ENCODE measurements around the gene FAXDC2.

FAXDC2 gene

DNA sequence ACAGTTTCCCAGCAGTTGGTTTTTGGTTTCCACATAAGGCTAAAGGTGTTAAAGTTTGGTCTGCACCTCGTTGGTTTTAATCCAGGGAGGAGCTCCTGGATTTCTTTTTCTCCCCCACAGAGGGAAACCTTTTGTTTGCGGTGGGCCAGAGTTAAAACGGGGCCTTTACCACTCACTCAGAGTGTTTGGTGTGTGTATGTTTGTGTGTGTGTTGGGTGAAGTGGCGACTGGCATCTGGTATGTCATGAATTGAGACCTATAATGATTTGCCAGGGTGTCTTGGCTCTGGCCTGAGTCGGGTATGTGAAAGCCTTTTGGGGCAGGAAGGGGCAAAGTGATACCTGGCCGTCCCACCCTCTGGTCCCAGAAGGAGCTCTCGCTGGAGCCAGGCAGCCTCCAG is 30.9 kb downstream of the FAXDC2 start:
- Histone ChIP-seq H3K36me3 (ENCODE audit: control insufficient read depth in 2 of 2, insufficient read depth in 1 of 2, low read length in 2 of 2) (peaks cover 20 to 93% of the 10 kb centered on the region in 2 experiments), H3K9me3 (ENCODE audit: control insufficient read depth, insufficient read depth, low read depth, low read length) (no peaks in the 10 kb centered on the region), H3K4me3 (ENCODE audit: low read depth, low read length) (no peak overlapping the region), H3K27ac (ENCODE audit: extremely low read depth, low read depth, low read length) (no peak overlapping the region), H3K4me1 (ENCODE audit: control insufficient read depth, insufficient read depth, low read length) (no peaks in the 10 kb centered on the region)
- ChIA-PET POLR2A (no interaction called here), CTCF (interaction anchor here (0.5 kb wide), 1 partner anchor 120 kb away, joined by 3 read pairs; no protein-coding TSS in a partner anchor)
- TF ChIP-seq, protein P1, sequence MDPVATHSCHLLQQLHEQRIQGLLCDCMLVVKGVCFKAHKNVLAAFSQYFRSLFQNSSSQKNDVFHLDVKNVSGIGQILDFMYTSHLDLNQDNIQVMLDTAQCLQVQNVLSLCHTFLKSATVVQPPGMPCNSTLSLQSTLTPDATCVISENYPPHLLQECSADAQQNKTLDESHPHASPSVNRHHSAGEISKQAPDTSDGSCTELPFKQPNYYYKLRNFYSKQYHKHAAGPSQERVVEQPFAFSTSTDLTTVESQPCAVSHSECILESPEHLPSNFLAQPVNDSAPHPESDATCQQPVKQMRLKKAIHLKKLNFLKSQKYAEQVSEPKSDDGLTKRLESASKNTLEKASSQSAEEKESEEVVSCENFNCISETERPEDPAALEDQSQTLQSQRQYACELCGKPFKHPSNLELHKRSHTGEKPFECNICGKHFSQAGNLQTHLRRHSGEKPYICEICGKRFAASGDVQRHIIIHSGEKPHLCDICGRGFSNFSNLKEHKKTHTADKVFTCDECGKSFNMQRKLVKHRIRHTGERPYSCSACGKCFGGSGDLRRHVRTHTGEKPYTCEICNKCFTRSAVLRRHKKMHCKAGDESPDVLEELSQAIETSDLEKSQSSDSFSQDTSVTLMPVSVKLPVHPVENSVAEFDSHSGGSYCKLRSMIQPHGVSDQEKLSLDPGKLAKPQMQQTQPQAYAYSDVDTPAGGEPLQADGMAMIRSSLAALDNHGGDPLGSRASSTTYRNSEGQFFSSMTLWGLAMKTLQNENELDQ (tag by site-specific recombination; IDR thresholded peaks at IDR 0.05; ENCODE audit: low read depth) = no peak
- TF ChIP-seq, protein P2, sequence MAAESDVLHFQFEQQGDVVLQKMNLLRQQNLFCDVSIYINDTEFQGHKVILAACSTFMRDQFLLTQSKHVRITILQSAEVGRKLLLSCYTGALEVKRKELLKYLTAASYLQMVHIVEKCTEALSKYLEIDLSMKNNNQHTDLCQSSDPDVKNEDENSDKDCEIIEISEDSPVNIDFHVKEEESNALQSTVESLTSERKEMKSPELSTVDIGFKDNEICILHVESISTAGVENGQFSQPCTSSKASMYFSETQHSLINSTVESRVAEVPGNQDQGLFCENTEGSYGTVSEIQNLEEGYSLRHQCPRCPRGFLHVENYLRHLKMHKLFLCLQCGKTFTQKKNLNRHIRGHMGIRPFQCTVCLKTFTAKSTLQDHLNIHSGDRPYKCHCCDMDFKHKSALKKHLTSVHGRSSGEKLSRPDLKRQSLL (tag by site-specific recombination; IDR thresholded peaks at IDR 0.05) = no peak
- TF ChIP-seq, protein P3, sequence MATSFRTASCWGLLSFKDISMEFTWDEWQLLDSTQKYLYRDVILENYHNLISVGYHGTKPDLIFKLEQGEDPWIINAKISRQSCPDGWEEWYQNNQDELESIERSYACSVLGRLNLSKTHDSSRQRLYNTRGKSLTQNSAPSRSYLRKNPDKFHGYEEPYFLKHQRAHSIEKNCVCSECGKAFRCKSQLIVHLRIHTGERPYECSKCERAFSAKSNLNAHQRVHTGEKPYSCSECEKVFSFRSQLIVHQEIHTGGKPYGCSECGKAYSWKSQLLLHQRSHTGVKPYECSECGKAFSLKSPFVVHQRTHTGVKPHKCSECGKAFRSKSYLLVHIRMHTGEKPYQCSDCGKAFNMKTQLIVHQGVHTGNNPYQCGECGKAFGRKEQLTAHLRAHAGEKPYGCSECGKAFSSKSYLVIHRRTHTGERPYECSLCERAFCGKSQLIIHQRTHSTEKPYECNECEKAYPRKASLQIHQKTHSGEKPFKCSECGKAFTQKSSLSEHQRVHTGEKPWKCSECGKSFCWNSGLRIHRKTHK (tag by site-specific recombination; IDR thresholded peaks at IDR 0.05) = no peak
- no peak for TF ChIP-seq ZNF501 (tag by site-specific recombination; IDR thresholded peaks at IDR 0.05)
- no peak for TF ChIP-seq ZFP41 (tag by site-specific recombination; IDR thresholded peaks at IDR 0.05; ENCODE audit: borderline replicate concordance)
- TF ChIP-seq MYNN (tag by site-specific recombination; IDR thresholded peaks at IDR 0.05; ENCODE audit: borderline replicate concordance) = no peak
- no peak for TF ChIP-seq RBAK (tag by site-specific recombination; IDR thresholded peaks at IDR 0.05)
- TF ChIP-seq BCL11A (tag by site-specific recombination; IDR thresholded peaks at IDR 0.05; ENCODE audit: low read depth) = no peak
- no peak for TF ChIP-seq ZNF146 (tag by site-specific recombination; IDR thresholded peaks at IDR 0.05)
- TF ChIP-seq, protein P4, sequence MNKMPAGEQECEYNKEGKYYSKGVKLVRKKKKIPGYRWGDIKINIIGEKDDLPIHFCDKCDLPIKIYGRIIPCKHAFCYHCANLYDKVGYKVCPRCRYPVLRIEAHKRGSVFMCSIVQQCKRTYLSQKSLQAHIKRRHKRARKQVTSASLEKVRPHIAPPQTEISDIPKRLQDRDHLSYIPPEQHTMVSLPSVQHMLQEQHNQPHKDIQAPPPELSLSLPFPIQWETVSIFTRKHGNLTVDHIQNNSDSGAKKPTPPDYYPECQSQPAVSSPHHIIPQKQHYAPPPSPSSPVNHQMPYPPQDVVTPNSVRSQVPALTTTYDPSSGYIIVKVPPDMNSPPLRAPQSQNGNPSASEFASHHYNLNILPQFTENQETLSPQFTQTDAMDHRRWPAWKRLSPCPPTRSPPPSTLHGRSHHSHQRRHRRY (tag by site-specific recombination; IDR thresholded peaks at IDR 0.05) = no peak
- TF ChIP-seq ZNF623 (tag by site-specific recombination; IDR thresholded peaks at IDR 0.05) = no peak

DNA sequence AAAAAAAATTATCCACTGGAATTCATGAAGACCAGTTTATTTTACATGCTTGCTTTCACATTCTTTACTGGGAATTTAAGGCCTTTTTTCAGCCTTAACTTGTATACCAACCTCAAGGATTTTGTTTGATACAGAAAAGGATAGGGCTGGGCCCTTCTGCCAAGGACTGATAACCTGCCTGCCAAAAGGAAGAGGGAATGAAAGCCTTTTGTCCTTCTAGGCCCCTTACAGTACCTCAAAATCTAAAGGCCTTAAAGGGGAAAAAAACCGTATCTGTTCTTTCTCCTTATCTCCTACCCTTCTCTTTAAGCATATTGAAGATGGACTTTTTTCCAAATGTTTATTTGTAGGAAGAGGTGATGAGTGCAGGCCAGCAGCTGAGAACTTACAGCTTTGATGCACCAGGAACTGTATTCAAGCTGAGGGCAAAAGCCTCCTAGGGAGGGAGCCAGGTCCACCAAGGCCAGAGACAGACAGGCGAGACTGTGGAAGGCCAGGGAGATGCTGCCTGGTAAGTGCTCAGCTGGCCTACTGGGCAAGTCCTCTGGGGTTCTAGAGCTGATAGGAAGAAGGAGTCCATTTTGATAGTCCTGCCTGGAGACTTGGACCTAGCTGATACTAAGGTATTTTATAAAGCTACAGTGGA is 31.8 kb downstream of the FAXDC2 start:
- POLR2A ChIA-PET = no interaction called here
- H3K9me3 ChIP-seq (ENCODE audit: control insufficient read depth, insufficient read depth, low read depth, low read length) = no peaks in the 10 kb centered on the region
- H3K36me3 ChIP-seq (ENCODE audit: control insufficient read depth in 2 of 2, insufficient read depth in 1 of 2, low read length in 2 of 2) = peaks cover 22 to 94% of the 10 kb centered on the region in 2 experiments
- TF ChIP-seq, protein P5, sequence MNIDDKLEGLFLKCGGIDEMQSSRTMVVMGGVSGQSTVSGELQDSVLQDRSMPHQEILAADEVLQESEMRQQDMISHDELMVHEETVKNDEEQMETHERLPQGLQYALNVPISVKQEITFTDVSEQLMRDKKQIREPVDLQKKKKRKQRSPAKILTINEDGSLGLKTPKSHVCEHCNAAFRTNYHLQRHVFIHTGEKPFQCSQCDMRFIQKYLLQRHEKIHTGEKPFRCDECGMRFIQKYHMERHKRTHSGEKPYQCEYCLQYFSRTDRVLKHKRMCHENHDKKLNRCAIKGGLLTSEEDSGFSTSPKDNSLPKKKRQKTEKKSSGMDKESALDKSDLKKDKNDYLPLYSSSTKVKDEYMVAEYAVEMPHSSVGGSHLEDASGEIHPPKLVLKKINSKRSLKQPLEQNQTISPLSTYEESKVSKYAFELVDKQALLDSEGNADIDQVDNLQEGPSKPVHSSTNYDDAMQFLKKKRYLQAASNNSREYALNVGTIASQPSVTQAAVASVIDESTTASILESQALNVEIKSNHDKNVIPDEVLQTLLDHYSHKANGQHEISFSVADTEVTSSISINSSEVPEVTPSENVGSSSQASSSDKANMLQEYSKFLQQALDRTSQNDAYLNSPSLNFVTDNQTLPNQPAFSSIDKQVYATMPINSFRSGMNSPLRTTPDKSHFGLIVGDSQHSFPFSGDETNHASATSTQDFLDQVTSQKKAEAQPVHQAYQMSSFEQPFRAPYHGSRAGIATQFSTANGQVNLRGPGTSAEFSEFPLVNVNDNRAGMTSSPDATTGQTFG (tag by site-specific recombination; IDR thresholded peaks at IDR 0.05; ENCODE audit: borderline replicate concordance) = no peak
- no peak for TF ChIP-seq ZNF596 (tag by site-specific recombination; IDR thresholded peaks at IDR 0.05)
- TF ChIP-seq ZNF629 (tag by site-specific recombination; IDR thresholded peaks at IDR 0.05) = no peak
- TF ChIP-seq REPIN1 (tag by site-specific recombination; IDR thresholded peaks at IDR 0.05; ENCODE audit: low read depth) = no peak
- TF ChIP-seq, protein P6, sequence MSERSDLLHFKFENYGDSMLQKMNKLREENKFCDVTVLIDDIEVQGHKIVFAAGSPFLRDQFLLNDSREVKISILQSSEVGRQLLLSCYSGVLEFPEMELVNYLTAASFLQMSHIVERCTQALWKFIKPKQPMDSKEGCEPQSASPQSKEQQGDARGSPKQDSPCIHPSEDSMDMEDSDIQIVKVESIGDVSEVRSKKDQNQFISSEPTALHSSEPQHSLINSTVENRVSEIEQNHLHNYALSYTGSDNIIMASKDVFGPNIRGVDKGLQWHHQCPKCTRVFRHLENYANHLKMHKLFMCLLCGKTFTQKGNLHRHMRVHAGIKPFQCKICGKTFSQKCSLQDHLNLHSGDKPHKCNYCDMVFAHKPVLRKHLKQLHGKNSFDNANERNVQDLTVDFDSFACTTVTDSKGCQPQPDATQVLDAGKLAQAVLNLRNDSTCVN (tag by site-specific recombination; optimal IDR thresholded peaks at IDR 0.05) = no peak
- no peak for TF ChIP-seq ZNF701 (tag by site-specific recombination; IDR thresholded peaks at IDR 0.05)
- CTCF ChIA-PET = interaction anchor here (0.6 kb wide), 1 partner anchor 20 kb away, joined by 3 read pairs; no protein-coding TSS in a partner anchor
- 0 out of 2 replicates have a peak overlapping the region, but pooled peaks have one; percentile 5 for H3K27ac ChIP-seq (ENCODE audit: extremely low read depth, low read depth, low read length)
- no peaks in the 10 kb centered on the region for H3K4me1 ChIP-seq (ENCODE audit: control insufficient read depth, insufficient read depth, low read length)
- H3K4me3 ChIP-seq (ENCODE audit: low read depth, low read length) = no peak overlapping the region

Data from HEK293 (cell line).